Measurements from ENCODE around the gene CHPT1.

DNA sequence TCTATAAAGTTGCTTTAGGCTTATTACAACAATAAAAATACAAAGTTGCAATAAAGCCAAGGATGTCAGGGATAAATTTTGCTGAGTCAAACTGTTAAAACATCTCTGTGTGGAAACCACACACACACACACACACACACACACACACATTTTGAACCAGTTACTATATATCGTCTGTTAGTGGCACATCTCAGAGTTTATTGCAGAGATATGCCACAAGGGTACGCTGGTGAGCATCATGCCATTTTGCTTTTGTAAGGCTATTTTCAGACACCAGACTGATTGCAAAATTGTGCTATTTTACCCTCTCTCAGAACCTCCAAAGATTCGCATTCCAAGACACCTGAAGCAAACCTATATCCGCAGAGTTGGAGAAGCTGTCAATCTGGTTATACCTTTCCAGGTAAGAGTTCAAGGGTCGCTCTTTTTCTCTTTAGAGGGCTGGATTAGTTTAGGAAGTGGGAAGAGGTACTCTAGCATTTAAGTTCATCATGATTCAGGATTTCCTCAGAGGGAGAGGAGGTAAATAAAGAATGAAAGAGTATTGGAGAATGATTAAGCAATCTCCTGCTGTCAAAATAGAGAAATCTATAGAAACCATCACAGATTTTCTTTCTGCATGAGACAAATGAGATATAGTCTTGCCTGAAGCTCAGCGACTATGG is 27.3 kb upstream of the CHPT1 start:
- TF ChIP-seq FOXP2 (optimal IDR thresholded peaks at IDR 0.05; ENCODE audit: control extremely low read depth, extremely low read length, insufficient read depth) = no peak
- no peak for TF ChIP-seq EZH2 (IDR thresholded peaks at IDR 0.05)
